HG02981 (cell line): ENCODE measurements around the gene LRRC74A.
A peak's percentile ranks its signal among the peaks of the same experiment; 100 is the strongest.
"Not testable (repeated sequence)": the region's sequence is repeated elsewhere in the genome, so short reads cannot be mapped to it uniquely, and the experiment has no call there.

ENCODE experiments used
- ATAC-seq: cut with Tn5 transposase; IDR thresholded peaks from one replicate; pipeline ENCODE4 v1.9.1; 2021; ENCODE audit warnings: mild to moderate bottlenecking, moderate library complexity; ENCODE audit not compliant: unreplicated experiment

Gene LRRC74A

GRCh38 chr14:76883447-76883846, 57.2 kb downstream of the LRRC74A start:
- ATAC-seq, result no peak

GRCh38 chr14:76884394-76884793, 58.2 kb downstream of the LRRC74A start:
- no peak for ATAC-seq

GRCh38 chr14:76884853-76885276, 58.7 kb downstream of the LRRC74A start:
- ATAC-seq, result no peak

- ATAC-seq, result no peak
These were observed 61.0 kb downstream of the LRRC74A start for GRCh38 chr14:76887191-76887590.

- ATAC-seq, result no peak
These were observed 65.2 kb downstream of the LRRC74A start for GRCh38 chr14:76891391-76891790.

GRCh38 chr14:76894308-76894707, 68.1 kb downstream of the LRRC74A start:
- ATAC-seq, result no peak

GRCh38 chr14:76898006-76898405, 71.8 kb downstream of the LRRC74A start:
- not testable (repeated sequence) for ATAC-seq

- no peak for ATAC-seq
These were observed 74.5 kb downstream of the LRRC74A start for GRCh38 chr14:76900682-76901081.

GRCh38 chr14:76901171-76902055, 75.2 kb downstream of the LRRC74A start:
- no peak for ATAC-seq

GRCh38 chr14:76902591-76902990, 76.4 kb downstream of the LRRC74A start:
- no peak for ATAC-seq

- ATAC-seq, result no peak
These were observed 78.0 kb downstream of the LRRC74A start for GRCh38 chr14:76904100-76904739.

- peak; percentile 75 for ATAC-seq
These were observed 78.7 kb downstream of the LRRC74A start for GRCh38 chr14:76904740-76905569.

- ATAC-seq, result no peak
These were observed 82.6 kb downstream of the LRRC74A start for GRCh38 chr14:76908834-76909233.

- ATAC-seq, result no peak
These were observed 83.1 kb downstream of the LRRC74A start for GRCh38 chr14:76909266-76909665.

GRCh38 chr14:76910371-76910890, 84.2 kb downstream of the LRRC74A start:
- ATAC-seq, result no peak

GRCh38 chr14:76911473-76911872, 85.3 kb downstream of the LRRC74A start:
- ATAC-seq, result no peak

- not testable (repeated sequence) for ATAC-seq
These were observed 88.4 kb downstream of the LRRC74A start for GRCh38 chr14:76914533-76915081.

GRCh38 chr14:76916040-76916715, 90.0 kb downstream of the LRRC74A start:
- no peak for ATAC-seq

GRCh38 chr14:76917158-76917596, 91.0 kb downstream of the LRRC74A start:
- ATAC-seq, result no peak

GRCh38 chr14:76917745-76918255, 91.6 kb downstream of the LRRC74A start:
- no peak for ATAC-seq
